Daoy (cell line): ENCODE results near the gene ZNF638. TPM values are rescaled to one million over a fixed set of nuclear protein-coding genes. Genes with fewer than 3 reads are reported as not detected.
"Not testable (repeated sequence)": the region's sequence is repeated elsewhere in the genome, so short reads cannot be mapped to it uniquely, and the experiment has no call there.

Experiments used
- DNase-seq: peaks from one replicate; pipeline ENCODE4 v3.0.0-alpha.2; 2015; ENCODE audit warnings: low read depth
- total RNA-seq: library from RNA; depleted of rRNA; stranded (reverse); fragments of >200 nt; shearing (Covaris generic); gene quantifications from 2 replicates; pipeline ENCODE4 v1.2.3, GENCODE V29; 2014; rRNA removed

ZNF638 gene
- 69.8 and 132 TPM in 2 replicates for total RNA-seq

GRCh38 chr2:71331581-71332434 is at the start of gene ZNF638:
Gene ZNF638 (plus strand): TSS chr2:71331782. CDS start chr2:71348955, 17,173 bp downstream.
- DNase-seq = peak; percentile 95

DNA sequence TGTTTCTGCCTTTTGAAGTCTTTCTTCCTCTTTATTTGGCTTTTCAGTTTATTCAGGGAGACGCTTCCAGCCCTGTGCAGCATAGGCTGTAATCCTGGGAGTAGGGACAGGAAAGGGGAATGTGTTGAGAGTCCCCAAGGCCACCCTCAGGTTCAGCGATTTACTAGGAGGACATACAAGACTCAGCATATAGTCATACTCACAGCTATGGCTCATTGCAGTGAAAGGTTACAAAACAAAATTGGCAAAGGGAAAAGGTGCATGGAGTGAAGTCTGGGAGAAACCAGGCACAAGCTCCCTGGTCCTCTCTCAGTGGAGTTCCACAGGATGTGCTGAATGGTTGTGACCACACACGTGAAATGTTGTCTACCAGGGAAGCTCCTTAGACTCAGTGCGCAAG is 49.6 kb upstream of the ZNF638 start:
- no peak for DNase-seq

GRCh38 chr2:71282493-71282892 is 49.1 kb upstream of the ZNF638 start:
- no peak for DNase-seq

DNA sequence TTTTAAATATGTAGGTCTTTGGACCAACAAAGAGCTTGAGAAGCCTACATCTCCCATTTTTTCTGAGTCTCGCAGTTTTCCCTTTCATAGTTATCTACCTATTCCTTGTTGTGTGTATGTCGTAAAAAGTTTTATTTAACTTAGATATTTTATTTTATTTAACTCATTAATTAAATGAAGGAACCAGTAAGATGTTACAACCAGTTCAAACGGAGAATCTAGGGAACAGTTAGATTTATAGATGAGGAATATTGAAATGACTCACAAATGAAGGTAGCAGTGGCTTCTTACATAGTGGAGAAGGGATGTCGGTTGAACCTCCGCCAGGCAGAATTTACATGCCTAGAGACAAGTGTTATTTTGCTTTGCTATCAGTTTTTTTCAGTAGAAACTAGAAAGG is 48.5 kb upstream of the ZNF638 start:
- DNase-seq = no peak

DNA sequence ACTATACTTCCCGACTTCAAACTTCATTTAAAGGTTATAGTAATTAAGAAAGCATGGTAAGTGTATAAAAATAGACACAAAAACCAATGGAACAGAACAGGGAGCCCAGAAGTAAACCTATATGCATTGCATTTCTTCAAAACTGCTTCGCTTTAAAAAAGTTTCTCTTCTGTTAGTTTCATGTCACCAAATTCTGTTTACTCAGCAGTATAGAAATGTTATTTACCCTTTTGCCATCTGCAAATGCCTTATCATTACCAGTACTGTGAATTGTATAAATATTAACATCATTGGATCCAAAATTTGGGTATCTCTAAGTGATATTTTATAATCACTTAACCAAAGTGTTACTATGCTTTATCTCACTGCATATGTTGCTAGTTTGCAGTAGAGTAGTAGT is 45.9 kb upstream of the ZNF638 start:
- no peak for DNase-seq

DNA sequence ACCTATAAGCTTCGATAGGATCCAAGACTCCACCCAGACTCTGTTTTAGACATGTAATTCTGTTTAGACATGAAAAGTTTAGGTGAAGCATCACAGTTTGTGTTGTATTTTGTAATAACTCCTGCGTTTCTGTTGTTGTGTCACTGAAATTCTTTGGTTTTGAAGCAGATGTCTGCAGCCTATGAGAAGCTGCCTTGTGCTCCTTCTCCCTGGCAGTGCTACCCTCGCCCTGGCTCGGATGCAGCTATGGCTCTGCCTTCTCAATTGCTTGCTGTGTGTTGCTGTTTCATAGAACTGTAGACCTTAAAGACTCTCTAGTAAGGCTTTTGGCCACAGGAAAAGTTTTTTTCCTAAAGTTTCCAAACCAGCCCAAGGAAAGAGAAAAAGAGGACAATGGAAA is 40.2 kb upstream of the ZNF638 start:
- no peak for DNase-seq

- no peak for DNase-seq
Observed at GRCh38 chr2:71292159-71292558, 39.4 kb upstream of the ZNF638 start.

DNA sequence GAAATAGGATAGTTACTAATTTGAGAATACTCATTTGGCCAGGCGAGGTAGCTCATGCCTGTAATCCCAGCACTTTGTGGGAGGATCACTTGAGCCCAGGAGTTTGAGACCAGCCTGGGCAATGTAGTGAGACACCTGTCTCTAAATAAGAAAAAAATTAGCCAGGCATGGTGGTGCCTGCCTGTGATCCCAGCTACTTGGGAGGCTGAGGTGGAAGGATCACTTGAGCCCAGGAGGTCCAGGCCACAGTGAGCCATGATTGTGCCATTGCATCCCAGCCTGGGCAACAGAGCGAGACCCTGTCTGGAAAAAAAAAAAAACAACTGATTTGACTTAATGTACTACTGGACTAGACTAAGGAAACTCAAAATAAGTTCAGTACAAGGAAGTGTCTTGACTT is 32.7 kb upstream of the ZNF638 start:
- DNase-seq = no peak

- no peak for DNase-seq
Observed at GRCh38 chr2:71299507-71299906, 32.1 kb upstream of the ZNF638 start.

- DNase-seq = no peak
Observed at GRCh38 chr2:71303849-71304248, 27.7 kb upstream of the ZNF638 start.

GRCh38 chr2:71306762-71307161 is 24.8 kb upstream of the ZNF638 start:
- peak; percentile 66 for DNase-seq

- DNase-seq = no peak
Observed at GRCh38 chr2:71313016-71313766, 18.4 kb upstream of the ZNF638 start.

DNA sequence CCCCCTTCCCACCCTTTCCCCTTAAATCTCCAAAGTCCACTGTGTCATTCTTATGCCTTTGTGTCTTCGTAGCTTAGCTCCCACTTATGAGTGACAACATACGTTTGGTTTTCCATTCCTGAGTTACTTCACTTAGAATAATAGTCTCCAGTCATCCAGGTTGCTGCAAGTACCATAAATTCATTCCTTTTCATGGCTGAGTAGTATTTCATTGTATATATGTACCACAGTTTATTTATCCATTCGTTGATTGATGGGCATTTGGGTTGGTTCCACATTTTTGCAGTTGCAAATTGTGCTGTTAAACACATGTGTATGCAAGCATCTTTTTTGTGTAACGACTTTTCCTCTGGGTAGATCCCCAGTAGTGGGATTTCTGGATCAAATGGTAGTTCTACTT is 14.5 kb upstream of the ZNF638 start:
- no peak for DNase-seq

GRCh38 chr2:71317900-71318299 is 13.7 kb upstream of the ZNF638 start:
- not testable (repeated sequence) for DNase-seq

- no peak for DNase-seq
Observed at GRCh38 chr2:71323386-71323785, 8.2 kb upstream of the ZNF638 start.

DNA sequence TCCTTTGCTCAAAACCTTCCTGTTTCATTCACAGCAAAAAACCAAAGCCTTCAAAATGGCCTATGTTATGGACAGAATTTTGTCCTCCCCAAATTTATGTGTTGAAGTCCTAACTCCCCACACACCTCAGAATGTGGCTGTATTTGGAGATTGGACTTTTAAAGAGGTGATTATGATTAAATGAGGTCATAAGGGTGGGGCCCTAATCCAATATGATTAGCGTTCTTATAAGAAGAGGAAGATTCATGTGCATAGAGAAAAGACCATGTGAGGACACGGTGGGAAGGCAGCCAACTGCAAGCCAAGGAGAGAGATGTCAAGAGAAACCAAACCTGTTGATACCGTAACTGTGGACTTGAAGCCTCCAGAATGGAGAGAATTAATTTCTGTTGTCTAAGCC is 4.6 kb upstream of the ZNF638 start:
- no peak for DNase-seq

GRCh38 chr2:71327916-71328315 is 3.7 kb upstream of the ZNF638 start:
- no peak for DNase-seq

- DNase-seq = no peak
Observed at GRCh38 chr2:71330155-71330554, 1.4 kb upstream of the ZNF638 start.

DNA sequence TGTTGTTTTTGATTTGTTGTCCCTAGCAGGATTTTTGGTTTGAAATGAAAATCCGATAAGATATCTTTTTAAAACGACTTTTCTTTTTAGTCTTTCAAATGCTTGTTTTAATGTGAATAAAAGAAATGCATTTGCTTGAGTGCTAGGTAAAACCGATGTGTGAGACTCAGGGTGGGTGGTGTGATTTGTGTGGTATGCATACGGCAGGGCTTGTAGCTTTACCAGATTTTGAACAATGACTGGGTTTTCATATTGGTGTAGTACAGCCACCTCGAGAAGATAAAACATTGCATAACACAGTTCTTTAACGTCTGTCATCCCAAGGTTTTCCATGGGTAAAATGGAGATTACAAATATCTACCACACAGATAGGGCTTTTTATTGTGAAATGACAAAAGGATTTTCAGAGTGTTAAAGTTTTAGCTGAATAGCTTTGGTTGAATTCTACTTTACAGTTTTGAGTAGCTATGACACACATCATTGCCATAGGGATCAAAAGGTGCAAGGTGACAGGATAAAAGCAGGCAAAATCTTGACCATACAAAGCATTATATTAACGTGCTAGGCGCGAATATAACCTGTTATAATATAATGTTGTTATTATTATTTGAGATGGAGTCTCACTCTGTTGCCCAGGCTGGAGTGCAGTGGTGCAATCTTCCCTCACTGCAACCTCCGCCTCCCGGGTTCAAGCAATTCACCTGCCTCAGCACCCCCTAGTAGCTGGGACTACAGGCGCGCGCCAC is 824 bp upstream of the ZNF638 start:
- DNase-seq = no peak

- not testable (repeated sequence) for DNase-seq
Observed at GRCh38 chr2:71331331-71331580, 326 bp upstream of the ZNF638 start.

- no peak for DNase-seq
Observed at GRCh38 chr2:71332435-71332796, 834 bp downstream of the ZNF638 start.

GRCh38 chr2:71333619-71334018 is 2.0 kb downstream of the ZNF638 start:
- no peak for DNase-seq

GRCh38 chr2:71336384-71336783 is 4.8 kb downstream of the ZNF638 start:
- DNase-seq = no peak
